Fibroblast of skin of abdomen (primary cell): ENCODE measurements around the gene MBD2. TPM values are rescaled to one million over a fixed set of nuclear protein-coding genes. Genes with fewer than 3 reads are reported as not detected.
A peak's percentile ranks its signal among the peaks of the same experiment; 100 is the strongest.

Experiments
- DNase-seq: peaks from one replicate; pipeline ENCODE4 v3.0.0-alpha.2; 2013
- polyA plus RNA-seq, 2 experiments: library from polyadenylated mRNA; unstranded; fragments of 120-200 nt; gene quantifications; one replicate each; pipeline ENCODE4 v1.2.1, GENCODE V29; 2013; ENCODE audit not compliant: insufficient read length in 2 of 2

The MBD2 gene
- 129 TPM for polyA plus RNA-seq (2013, experiment 1 of 2; ENCODE audit: insufficient read length)
- polyA plus RNA-seq (2013, experiment 2 of 2; ENCODE audit: insufficient read length): 114 TPM

DNA sequence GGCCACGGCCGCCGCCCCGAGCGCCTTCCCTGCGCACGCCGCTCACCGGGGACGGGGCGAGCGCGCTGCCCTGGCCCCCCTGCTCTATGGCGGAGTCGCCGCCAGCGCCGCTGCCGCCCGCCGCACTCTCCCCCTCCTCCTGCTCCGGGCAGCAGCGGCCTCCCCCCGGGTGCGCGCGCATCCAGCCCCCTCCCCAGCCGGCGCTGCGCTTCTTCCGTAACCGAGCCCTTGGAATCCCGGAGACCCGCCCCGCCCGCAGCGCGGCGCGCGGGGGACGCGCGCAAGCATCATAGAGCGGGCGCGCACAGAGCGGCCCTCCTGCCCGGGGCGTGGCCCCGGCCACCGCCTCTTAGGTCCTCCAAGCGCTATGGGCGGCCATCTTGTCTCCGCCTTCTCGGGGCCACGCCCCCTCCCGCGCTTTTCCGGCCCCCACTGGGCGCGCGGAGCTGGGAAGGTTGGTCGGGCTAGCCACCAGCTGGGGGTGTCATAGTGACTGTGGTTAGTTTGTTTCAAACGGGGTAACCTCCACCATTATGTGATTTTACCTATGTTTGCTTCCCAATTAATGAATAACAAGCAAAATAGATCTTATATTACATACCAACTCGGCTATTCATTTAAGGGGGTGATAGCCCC, at the start of gene MBD2:
TSS of gene MBD2 (minus strand) at position 291 of the 636 bp plus-strand sequence. CDS start at position 181, 110 bp downstream.
- DNase-seq: peak; percentile 97

- DNase-seq: peak; percentile 28
Measured at GRCh38 chr18:54269893-54270844, 45.7 kb upstream of the MBD2 start.

DNA sequence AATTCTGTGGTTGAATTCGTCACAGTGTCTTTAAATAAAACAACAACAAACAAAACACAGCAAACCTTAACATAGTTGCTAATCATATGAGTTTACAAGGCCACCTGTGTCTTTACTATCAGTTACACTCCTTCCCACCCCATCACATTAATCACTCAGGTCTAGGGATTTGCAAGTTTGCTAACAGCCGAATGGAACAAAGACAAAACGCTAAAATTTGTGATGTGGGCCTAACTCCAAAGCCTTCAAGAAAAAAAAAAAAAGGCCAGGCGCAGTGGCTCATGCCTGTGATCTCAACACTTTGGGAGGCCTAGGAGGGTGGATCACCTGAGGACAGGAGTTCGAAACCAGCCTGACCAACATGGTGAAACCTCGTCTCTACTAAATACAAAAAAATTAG, 44.3 kb upstream of the MBD2 start:
- DNase-seq: no peak

- DNase-seq: no peak
Measured at GRCh38 chr18:54267701-54268100, 43.2 kb upstream of the MBD2 start.

GRCh38 chr18:54263904-54264336, 39.5 kb upstream of the MBD2 start:
- no peak for DNase-seq

- no peak for DNase-seq
Measured at GRCh38 chr18:54261894-54262293, 37.4 kb upstream of the MBD2 start.

DNA sequence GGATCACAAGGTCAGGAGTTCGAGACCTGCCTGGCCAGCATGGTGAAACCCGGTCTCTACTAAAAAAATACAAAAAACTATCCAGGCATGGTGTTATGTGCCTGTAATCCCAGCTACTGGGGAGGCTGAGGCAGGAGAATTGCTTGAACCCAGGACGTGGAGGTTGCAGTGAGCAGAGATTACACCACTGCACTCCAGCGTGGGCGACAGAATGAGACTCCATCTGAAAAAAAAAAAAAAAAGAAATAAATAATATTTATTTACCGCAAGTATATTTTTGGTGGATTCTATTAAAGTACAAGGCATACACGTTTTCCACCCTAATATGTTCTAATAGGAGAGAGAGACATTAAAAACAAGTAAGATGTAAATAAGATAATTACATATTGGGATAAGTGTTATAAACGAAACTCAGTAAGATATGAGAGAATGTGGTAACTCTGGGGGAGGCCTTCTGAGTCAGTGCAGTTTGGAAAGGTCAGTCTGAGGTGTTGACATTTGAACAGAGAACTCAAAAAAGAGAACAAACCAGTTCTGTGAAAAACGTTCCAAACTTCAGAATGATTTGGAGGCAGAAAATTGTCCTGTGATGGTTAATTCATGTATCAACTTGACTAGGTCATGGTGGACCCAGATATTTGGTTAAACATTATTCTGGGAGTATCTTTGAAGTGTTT, 36.1 kb upstream of the MBD2 start:
- DNase-seq: no peak

DNA sequence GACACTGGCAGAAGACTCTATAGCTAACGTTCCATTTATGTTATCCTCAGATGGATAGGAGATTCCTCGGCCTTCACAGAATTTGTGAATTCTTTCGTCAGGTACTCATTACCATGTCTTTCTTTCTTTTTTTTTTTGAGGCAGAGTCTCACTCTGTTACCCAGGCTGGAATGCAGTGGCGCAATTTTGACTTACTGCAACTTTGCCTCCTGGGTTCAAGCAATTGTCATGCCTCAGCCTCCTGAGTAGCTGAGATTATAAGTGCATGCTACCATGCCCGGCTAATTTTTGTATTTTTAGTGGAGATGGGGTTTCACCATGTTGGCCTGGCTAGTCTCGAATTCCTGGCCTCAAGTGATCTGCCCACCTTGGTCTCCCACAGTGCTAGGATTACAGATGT, 33.3 kb upstream of the MBD2 start:
- DNase-seq: peak; percentile 12

DNA sequence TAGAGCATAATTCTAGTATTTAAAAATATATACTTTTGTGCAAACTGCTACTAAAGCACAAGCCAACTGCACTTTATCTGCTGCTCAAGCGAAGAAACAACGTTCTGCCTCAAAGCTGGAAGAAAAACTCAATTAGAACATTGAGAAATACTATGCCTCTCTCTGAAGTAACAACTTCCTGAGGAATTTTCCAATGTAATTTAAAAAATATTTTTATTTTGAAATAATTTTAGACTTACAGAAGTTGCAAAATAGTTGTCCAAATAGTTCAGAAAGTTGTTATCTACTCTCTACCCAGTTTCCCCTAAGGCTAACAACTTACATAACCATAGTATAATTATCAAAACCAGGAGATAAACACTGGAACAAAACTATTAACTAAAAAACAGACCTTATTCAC, 32.5 kb upstream of the MBD2 start:
- DNase-seq: no peak

- DNase-seq: no peak
Measured at GRCh38 chr18:54255141-54255540, 30.7 kb upstream of the MBD2 start.

DNA sequence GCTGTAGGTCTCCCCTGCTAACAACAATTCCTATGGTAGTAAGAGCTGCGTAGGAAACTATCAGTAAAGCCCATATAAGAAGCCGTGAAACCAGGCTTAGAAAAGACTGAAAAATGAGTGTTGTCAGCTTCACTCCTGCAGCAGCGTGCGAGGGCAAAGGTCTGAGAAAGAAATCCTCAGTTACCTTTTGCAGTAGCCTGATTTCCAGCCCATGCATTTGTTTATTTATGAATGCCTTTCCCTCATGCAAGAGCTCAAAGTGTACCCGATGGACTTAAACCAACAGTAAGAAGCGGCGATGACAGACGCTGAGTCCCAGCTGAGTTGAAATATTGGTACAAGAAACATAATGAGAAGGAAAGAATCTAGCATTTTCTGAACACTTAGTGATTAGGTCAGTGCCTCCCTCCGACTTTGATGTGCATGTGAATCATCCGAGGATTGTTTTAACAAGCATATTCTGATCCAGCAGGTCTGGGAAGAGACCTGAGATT, 29.8 kb upstream of the MBD2 start:
- peak; percentile 22 for DNase-seq

GRCh38 chr18:54251606-54252390, 27.3 kb upstream of the MBD2 start:
- no peak for DNase-seq

GRCh38 chr18:54250846-54251261, 26.4 kb upstream of the MBD2 start:
- no peak for DNase-seq

DNA sequence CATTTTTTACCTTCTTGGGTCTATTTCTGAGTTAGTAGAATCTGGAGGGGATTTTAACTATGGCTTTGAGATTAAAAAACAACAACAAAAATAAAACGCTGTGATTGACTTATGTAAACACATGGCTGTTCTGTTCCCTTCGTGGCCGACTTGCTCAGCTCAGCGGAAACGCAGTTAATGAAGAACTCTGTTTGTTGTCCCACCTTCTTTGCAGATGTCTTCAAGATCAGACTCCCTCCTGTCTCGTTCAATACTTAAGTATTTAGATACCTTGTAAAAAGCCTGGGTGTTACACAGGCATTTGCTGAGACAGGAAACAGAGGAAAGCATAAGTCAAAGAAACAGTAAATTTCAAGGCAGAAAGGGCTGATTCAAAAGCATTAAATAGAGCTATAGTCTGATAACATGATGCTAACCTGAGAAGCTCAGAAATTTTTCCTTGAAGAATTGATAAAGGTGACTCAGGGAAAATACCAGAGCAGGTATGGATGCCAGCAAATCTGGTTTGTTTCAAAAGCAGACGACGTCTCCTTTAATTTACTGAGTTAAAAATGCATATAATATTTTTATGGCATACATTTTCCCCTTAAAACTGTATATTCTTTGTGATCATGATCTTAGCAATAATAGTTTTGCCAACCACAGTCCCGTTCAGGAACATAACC, 23.2 kb upstream of the MBD2 start:
- no peak for DNase-seq

DNA sequence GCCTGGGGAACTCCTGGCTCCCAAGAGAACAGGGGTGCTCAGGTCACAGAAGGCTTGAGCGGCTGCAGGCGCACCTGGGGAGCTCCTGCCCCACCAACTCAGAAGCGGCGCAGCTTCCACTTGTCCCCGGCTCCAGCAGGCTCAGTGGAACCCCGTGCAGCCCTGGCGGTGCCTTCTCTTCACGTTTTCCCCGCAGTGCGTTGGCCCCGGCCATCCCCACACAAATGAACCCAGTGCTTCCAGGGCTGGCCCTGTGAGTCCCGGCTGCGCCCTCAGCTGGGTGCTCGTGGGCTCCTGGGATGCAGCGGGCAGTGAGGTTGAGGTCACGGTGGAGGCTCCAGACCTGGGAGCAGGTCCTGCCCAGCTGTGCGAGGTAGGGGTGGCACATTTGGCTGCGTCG, 17.9 kb upstream of the MBD2 start:
- no peak for DNase-seq

- DNase-seq: no peak
Measured at GRCh38 chr18:54241483-54241882, 17.0 kb upstream of the MBD2 start.

DNA sequence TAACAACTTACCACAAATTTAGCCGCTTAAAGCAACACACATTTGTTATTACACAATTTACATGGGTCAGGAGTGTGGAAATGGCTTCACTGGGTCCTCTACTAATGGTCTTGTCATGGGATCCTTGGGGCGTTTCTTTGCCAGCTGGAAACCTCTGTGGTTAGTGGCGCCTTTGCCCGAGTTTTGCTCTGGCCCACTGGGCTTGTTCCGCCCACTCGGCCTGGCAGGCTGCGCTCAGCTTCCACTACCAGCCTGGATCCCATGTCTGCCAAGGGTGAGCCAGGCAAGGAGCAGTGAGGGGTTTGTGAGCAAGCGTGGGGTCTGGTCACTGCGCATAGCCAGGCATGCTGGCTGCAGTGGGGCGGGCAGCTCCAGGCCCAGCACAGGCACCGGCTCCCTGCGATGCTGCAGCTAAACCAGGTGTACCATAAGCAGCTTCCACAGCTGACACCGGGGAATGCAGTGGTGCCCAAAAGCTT, 16.2 kb upstream of the MBD2 start:
- no peak for DNase-seq

GRCh38 chr18:54239601-54240000, 15.1 kb upstream of the MBD2 start:
- no peak for DNase-seq

GRCh38 chr18:54239091-54239490, 14.6 kb upstream of the MBD2 start:
- no peak for DNase-seq

DNA sequence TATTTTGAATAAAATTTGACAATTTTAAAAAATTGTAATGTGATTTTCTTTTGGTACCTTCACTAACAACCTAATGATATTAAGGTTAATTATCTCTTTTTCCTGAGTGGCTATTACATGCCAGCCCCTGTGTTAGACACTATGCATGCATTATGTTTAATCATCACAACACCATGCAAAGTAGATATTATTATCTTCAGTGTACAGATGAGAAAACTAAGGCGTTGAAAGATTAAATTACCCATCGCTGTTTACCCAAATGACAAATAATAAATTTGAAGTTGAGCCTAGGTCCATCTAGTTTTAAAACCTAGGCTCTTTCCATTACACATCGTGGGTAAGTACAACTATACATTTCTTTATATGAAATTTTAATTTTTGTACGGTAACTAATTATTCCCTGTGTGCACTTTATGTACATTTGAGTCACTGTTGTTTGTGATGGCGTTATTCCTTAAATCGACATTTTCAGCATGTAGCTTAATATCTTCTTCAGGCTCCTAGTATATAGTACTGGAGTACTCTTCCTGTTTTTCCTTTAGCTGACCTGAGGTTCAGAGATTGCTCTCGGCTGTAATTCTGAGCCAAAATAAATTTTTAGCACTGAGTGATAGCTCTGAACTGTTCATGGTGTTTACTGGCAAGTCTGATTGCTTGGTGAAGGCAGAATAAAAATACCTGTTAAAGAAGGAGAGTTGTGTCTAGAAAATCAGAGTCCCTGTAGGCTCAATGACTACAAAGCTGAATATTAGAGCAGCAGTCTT, 13.9 kb upstream of the MBD2 start:
- DNase-seq: no peak

DNA sequence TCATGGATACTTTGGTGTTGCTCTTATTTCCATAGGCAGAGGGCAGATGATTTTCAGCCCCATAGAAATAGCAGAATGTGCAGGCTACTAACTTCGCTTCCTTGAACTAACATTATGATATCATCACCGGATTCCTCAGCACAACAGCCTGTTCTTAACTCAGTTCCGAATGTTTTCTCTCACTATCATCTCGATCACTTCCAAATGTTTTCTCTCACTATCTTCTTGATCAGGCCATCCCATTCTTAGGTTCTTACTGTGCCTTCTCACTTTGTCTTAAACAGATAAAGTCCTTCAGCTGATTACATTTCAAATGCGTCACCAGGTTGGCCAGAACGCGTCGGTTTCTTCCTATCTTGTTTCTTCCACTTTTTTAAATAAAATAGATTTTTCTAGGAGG, 11.4 kb upstream of the MBD2 start:
- no peak for DNase-seq
